ENCODE results near the gene EFNA1. TPM values are rescaled to one million over a fixed set of nuclear protein-coding genes. Genes with fewer than 3 reads are reported as not detected.

The EFNA1 gene
- total and polyA plus RNA-seq, 2 of the 13 experiments (the other 11 are each of a cell fraction or from before 2014, with no cell fraction given) = 81.8 to 874 TPM

GRCh38 chr1:155126556-155127104 lies 1.0 kb upstream of the EFNA1 start (continued):
- TF ChIP-seq LRRFIP1 (CRISPR knock-in tag; conservative IDR thresholded peaks at IDR 0.05) (no peak), ZFYVE20 (CRISPR knock-in tag; IDR thresholded peaks at IDR 0.05; ENCODE audit: borderline replicate concordance, low read depth) (no peak), PCBP1 (IDR thresholded peaks at IDR 0.05; ENCODE audit: borderline replicate concordance, low read depth, low read length) (no peak), HOXA5 (CRISPR knock-in tag; IDR thresholded peaks at IDR 0.05) (no peak; the same call in 1 of the 2 replicates), DMTF1 (CRISPR knock-in tag; IDR thresholded peaks at IDR 0.05) (0 out of 2 replicates have a peak, but pooled peaks have one; percentile 56), ZNF768 (CRISPR knock-in tag; IDR thresholded peaks at IDR 0.05) (peak; percentile 54), KLF15 (CRISPR knock-in tag; IDR thresholded peaks at IDR 0.05; ENCODE audit: borderline replicate concordance) (no peak), ATF7-NPFF (CRISPR knock-in tag; IDR thresholded peaks at IDR 0.05; ENCODE audit: low read depth) (no peak), ZNF577 (CRISPR knock-in tag; IDR thresholded peaks at IDR 0.05; ENCODE audit: borderline replicate concordance, low read depth) (no peak), ZBED4 (CRISPR knock-in tag; IDR thresholded peaks at IDR 0.05; ENCODE audit: borderline replicate concordance) (no peak), PLSCR1 (CRISPR knock-in tag; IDR thresholded peaks at IDR 0.05; ENCODE audit: borderline replicate concordance) (no peak), GABPA (IDR thresholded peaks at IDR 0.05; ENCODE audit: low read depth, low read length) (no peak), GABPA (CRISPR knock-in tag; IDR thresholded peaks at IDR 0.05; ENCODE audit: low read depth) (no peak), TBL1XR1 (IDR thresholded peaks at IDR 0.05; ENCODE audit: borderline replicate concordance, low read length, partially characterized antibody) (no peak), ZNF484 (CRISPR knock-in tag; IDR thresholded peaks at IDR 0.05; ENCODE audit: borderline replicate concordance, low read depth) (no peak), CBFB (CRISPR knock-in tag; IDR thresholded peaks at IDR 0.05) (no peak; the same call in none of the 2 replicates), ZNF10 (CRISPR knock-in tag; IDR thresholded peaks at IDR 0.05; ENCODE audit: borderline replicate concordance, low read depth) (no peak), ZNF367 (CRISPR knock-in tag; IDR thresholded peaks at IDR 0.05; ENCODE audit: borderline replicate concordance) (no peak), ETV5 (CRISPR knock-in tag; IDR thresholded peaks at IDR 0.05; ENCODE audit: borderline replicate concordance) (no peak)

Measured in HepG2 (cell line).